HG03139 (cell line): Measurements from ENCODE around the gene STMN3.

Experiments
- ATAC-seq: cut with Tn5 transposase; IDR thresholded peaks from one replicate; pipeline ENCODE4 v1.9.1; 2021; ENCODE audit not compliant: unreplicated experiment

STMN3 gene

GRCh38 chr20:63692436-63693082, 39.3 kb upstream of the STMN3 start:
- no peak for ATAC-seq

GRCh38 chr20:63691711-63692435, 38.6 kb upstream of the STMN3 start:
- ATAC-seq: no peak

- ATAC-seq: no peak
Measured at GRCh38 chr20:63690898-63691710, 37.9 kb upstream of the STMN3 start.

- ATAC-seq: no peak
Measured at GRCh38 chr20:63690003-63690897, 37.0 kb upstream of the STMN3 start.

- no peak for ATAC-seq
Measured at GRCh38 chr20:63689046-63690002, 36.1 kb upstream of the STMN3 start.

GRCh38 chr20:63688228-63689045, 35.2 kb upstream of the STMN3 start:
- ATAC-seq: no peak

- ATAC-seq: no peak
Measured at GRCh38 chr20:63687419-63688178, 34.4 kb upstream of the STMN3 start.

- no peak for ATAC-seq
Measured at GRCh38 chr20:63686492-63687321, 33.5 kb upstream of the STMN3 start.

GRCh38 chr20:63686094-63686491, 32.9 kb upstream of the STMN3 start:
- no peak for ATAC-seq

- no peak for ATAC-seq
Measured at GRCh38 chr20:63685269-63686026, 32.2 kb upstream of the STMN3 start.

GRCh38 chr20:63682384-63683139, 29.3 kb upstream of the STMN3 start:
- ATAC-seq: no peak

- no peak for ATAC-seq
Measured at GRCh38 chr20:63681609-63682142, 28.5 kb upstream of the STMN3 start.

- ATAC-seq: no peak
Measured at GRCh38 chr20:63680857-63681608, 27.8 kb upstream of the STMN3 start.

GRCh38 chr20:63680427-63680826, 27.2 kb upstream of the STMN3 start:
- no peak for ATAC-seq

- ATAC-seq: no peak
Measured at GRCh38 chr20:63679799-63680305, 26.6 kb upstream of the STMN3 start.
